Glutamatergic neuron (in vitro differentiated cells): ENCODE results near the gene CTNND2. TPM values are rescaled to one million over a fixed set of nuclear protein-coding genes. Genes with fewer than 3 reads are reported as not detected.

Experiments
- DNase-seq: peaks from one replicate; pipeline ENCODE4 v3.0.0; 2022
- H3K27ac Mint-ChIP-seq: one replicate; pipeline ENCODE4 v1.8.0; 2020; ENCODE audit warnings: mild to moderate bottlenecking, mixed read lengths, inconsistent platforms; ENCODE audit not compliant: unreplicated experiment
- H3K27me3 Mint-ChIP-seq: one replicate; pipeline ENCODE4 v1.8.0; 2020; ENCODE audit warnings: mild to moderate bottlenecking, moderate library complexity, mixed read lengths, inconsistent platforms; ENCODE audit not compliant: unreplicated experiment
- H3K36me3 Mint-ChIP-seq: one replicate; pipeline ENCODE4 v1.8.0; 2020; ENCODE audit warnings: mild to moderate bottlenecking, mixed read lengths, inconsistent platforms; ENCODE audit not compliant: unreplicated experiment
- H3K4me1 Mint-ChIP-seq: one replicate; pipeline ENCODE4 v1.8.0; 2020; ENCODE audit warnings: mild to moderate bottlenecking, low read depth, mixed read lengths, inconsistent platforms; ENCODE audit not compliant: unreplicated experiment
- H3K4me3 Mint-ChIP-seq: one replicate; pipeline ENCODE4 v1.8.0; 2020; ENCODE audit warnings: mild to moderate bottlenecking, mixed read lengths, inconsistent platforms; ENCODE audit not compliant: unreplicated experiment
- H3K9me3 Mint-ChIP-seq: one replicate; pipeline ENCODE4 v1.8.0; 2020; ENCODE audit warnings: mild to moderate bottlenecking, moderate library complexity, mixed read lengths, inconsistent platforms; ENCODE audit not compliant: unreplicated experiment
- total RNA-seq: library from RNA; stranded (reverse); fragmentation: NEBNext Ultra II Directional; extraction: Animal tissue kit (Norgen Biotek cat#: 25700); gene quantifications from one replicate; pipeline ENCODE4 v1.2.1, GENCODE V29; 2021; ENCODE audit not compliant: unreplicated experiment
- TF ChIP-seq, protein P1 (sequence below): fragments of 200-600 bp; sonication (generic); IDR thresholded peaks from one replicate; pipeline ENCODE4 v1.5.0; 2021; ENCODE audit not compliant: partially characterized antibody, unreplicated experiment

CTNND2 gene
- total RNA-seq, 1 donor from 2014 or later: 134 TPM

DNA sequence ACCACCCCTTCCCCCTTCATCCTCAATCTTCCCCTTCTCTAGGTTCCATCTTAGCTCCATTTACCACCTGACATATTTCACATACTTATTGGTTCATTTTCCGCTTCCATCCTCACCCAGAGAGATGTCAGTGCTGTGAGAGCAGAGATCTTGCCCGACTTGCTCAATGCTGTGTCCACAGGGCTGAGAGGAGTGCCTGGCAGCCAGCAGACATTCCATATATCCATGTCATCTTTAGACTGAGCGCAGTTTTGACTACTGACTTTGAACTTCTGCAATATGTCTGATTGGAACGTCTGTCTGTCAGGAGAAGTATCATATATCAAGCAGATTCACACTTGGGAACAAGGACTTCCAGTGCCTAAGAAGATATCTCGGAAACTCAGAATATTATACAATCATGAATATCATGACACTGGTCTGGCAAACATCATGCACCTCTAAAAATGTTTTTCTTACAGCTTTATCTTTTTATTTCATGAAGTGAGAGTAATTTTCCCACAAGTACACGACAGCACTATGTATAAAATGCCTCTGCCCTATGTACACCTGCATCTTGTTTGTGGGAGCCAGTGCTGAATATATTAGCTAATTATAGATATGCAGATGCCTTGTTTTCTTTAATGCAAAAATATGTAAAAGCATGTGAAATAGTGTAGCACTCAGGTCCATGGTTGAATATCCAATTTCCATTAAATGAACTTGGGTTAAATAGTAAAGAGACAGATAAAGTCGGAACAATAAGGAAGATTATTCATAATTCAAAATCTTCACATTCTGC lies 689.2 kb downstream of the CTNND2 start:
- no peak overlapping the region for H3K27ac Mint-ChIP-seq
- TF ChIP-seq, protein P1, sequence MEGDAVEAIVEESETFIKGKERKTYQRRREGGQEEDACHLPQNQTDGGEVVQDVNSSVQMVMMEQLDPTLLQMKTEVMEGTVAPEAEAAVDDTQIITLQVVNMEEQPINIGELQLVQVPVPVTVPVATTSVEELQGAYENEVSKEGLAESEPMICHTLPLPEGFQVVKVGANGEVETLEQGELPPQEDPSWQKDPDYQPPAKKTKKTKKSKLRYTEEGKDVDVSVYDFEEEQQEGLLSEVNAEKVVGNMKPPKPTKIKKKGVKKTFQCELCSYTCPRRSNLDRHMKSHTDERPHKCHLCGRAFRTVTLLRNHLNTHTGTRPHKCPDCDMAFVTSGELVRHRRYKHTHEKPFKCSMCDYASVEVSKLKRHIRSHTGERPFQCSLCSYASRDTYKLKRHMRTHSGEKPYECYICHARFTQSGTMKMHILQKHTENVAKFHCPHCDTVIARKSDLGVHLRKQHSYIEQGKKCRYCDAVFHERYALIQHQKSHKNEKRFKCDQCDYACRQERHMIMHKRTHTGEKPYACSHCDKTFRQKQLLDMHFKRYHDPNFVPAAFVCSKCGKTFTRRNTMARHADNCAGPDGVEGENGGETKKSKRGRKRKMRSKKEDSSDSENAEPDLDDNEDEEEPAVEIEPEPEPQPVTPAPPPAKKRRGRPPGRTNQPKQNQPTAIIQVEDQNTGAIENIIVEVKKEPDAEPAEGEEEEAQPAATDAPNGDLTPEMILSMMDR: no peak
- no peak for DNase-seq
- peaks cover 5% of the 10 kb centered on the region for H3K36me3 Mint-ChIP-seq
- H3K4me3 Mint-ChIP-seq: no peak overlapping the region
- peaks cover 3% of the 10 kb centered on the region for H3K4me1 Mint-ChIP-seq
- peaks cover 4% of the 10 kb centered on the region for H3K27me3 Mint-ChIP-seq
- H3K9me3 Mint-ChIP-seq: no peaks in the 10 kb centered on the region

DNA sequence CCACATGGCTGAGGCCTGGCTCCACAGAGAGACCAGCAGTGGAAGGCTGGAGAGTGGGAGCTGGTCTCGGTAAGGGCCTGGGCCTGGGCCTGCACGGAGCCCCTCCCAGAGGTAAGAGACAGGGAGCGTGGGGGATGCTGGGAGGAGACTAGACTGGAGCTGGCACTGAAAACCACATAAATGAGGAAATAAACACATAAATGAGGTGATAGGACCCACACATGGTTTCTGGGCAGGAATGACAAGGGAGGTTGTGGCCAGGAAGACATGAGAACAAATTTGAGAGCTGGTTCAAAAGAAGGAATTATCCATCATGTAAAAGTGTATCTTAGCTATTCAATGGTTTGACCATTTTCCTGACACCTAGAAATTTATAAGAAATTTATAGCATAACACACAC lies 691.5 kb downstream of the CTNND2 start:
- Mint-ChIP-seq H3K27ac (no peak overlapping the region), H3K4me3 (no peak overlapping the region), H3K9me3 (no peaks in the 10 kb centered on the region), H3K36me3 (no peaks in the 10 kb centered on the region), H3K4me1 (peaks cover 3% of the 10 kb centered on the region), H3K27me3 (peaks cover 4% of the 10 kb centered on the region)
- TF ChIP-seq, protein P1: no peak
- no peak for DNase-seq

DNA sequence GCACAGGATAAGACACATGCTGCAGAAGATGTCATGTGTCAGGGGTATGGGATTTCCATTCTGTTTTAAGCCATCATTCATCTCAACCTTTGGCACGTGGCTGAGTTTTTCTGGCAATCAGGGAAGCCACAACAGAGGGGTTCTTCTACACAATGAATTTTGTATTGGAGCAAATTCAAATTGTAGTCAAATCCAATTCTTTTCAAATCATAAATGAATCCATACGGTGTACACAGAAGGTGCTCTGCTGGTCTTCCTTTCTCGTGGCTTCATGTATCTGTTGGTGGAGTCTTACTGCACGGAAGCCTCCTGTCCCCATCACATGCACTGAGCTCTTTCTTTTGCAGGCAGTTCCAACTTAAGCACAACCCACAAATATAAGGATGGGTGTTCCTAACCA lies 706.5 kb downstream of the CTNND2 start:
- Mint-ChIP-seq H3K4me1 (no peaks in the 10 kb centered on the region), H3K27me3 (no peaks in the 10 kb centered on the region), H3K9me3 (no peaks in the 10 kb centered on the region), H3K36me3 (no peaks in the 10 kb centered on the region), H3K4me3 (no peak overlapping the region), H3K27ac (no peak overlapping the region)
- TF ChIP-seq, protein P1: no peak
- DNase-seq: no peak

DNA sequence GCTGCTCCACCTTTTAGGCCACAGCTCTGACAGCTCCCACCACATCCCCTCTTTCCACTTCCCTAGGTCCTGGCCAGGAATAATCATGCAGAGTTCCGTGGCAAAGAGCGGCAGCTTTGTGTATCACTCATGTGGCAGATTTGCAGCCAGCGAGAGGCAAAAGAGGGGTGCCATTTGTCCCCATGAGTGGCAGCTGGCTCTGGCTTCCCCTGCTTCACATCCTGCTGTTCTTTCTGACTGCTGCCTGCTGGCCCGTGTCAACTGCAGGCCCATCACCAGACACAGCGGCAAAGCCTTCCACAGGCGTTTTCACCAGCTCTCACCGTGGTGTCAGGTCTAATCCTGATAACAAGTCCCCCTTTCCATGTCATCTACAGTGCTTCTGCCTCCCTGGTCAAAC lies 712.6 kb downstream of the CTNND2 start:
- Mint-ChIP-seq H3K27me3 (peaks cover 3% of the 10 kb centered on the region), H3K4me3 (no peak overlapping the region), H3K4me1 (peaks cover 3% of the 10 kb centered on the region), H3K36me3 (peaks cover 11% of the 10 kb centered on the region), H3K9me3 (peaks cover 6% of the 10 kb centered on the region), H3K27ac (peak overlapping the region; percentile 69)
- no peak for DNase-seq
- TF ChIP-seq, protein P1: no peak

DNA sequence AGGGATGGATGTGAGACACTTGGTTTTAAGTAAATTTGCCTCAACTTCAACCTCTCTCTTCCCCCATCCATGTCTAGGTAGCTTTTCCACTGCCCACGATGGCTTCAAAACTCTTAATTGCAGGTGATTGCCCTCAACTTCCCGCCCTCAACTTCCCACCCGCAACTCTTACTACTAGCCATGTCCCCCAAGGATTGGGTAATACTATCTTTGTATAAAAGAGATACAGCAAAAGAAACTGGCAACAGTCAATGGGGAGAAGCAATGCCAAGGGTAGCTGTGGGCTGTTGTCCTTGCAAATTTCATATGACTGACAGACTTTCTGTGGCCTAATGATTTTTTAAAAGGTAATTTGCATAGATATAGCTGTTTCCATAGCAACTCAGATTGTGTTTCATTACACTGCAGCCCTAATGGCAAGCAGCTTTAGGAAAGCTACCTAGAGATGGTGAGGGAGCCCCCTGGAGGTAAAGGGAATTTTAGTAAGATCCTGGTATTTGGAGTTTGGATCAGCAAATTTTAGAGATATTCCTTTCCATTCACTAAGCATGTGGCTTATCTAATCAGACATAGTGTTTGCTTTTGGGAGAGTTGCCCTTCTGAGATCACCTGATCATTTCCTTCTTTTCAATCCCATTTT lies 721.7 kb downstream of the CTNND2 start:
- peaks cover 10% of the 10 kb centered on the region for H3K9me3 Mint-ChIP-seq
- no peak overlapping the region for H3K4me3 Mint-ChIP-seq
- no peak for DNase-seq
- H3K27me3 Mint-ChIP-seq: peaks cover 5% of the 10 kb centered on the region
- TF ChIP-seq, protein P1: peak; percentile 58
- peak overlapping the region; percentile 53 for H3K27ac Mint-ChIP-seq
- peaks cover 28% of the 10 kb centered on the region for H3K4me1 Mint-ChIP-seq
- H3K36me3 Mint-ChIP-seq: peaks cover under 1% of the 10 kb centered on the region
